Measurements from ENCODE around the gene ANKMY1.
A peak's percentile ranks its signal among the peaks of the same experiment; 100 is the strongest.

The ANKMY1 gene

DNA sequence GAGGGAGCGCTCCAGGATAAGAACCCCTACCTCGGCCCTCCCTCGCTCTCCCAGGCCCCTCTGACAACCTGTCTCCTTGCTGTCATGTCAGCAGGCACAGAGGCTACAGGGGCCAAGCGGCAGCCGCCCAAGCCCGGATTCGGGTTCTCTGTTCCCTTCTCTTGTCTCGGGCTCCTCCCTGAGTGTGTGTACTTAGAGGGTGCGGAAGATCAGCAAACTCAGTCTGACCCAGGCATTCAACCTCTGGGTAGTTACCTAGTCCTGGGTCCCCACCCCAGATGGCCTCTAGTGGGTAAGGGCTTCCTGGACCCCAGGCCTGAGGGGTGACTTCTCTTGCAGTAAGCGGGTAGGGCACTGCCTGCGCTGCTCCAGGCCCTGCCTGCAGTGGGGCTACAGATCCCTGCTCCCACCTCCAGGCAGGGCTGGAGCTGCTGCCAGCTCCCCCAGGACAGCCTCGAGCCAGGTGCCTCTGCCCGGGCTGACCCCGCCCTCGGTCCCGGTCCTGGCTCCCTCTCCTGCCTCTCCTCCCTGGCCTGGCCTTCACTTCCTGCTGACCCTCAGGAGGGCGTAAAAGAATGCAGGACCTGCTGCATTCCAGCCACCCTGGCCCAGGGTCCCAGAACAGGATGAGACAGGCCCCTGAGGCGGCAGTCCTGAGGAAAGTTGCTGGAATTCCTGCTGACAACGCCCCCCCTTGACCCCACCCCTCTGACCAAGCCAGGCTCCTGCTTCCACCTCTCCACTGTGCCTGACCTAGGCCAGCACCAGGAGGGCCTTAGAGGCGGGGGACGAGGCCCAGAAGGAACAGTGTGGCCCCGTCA is 100.4 kb downstream of the ANKMY1 start:
- no peak for DNase-seq

DNA sequence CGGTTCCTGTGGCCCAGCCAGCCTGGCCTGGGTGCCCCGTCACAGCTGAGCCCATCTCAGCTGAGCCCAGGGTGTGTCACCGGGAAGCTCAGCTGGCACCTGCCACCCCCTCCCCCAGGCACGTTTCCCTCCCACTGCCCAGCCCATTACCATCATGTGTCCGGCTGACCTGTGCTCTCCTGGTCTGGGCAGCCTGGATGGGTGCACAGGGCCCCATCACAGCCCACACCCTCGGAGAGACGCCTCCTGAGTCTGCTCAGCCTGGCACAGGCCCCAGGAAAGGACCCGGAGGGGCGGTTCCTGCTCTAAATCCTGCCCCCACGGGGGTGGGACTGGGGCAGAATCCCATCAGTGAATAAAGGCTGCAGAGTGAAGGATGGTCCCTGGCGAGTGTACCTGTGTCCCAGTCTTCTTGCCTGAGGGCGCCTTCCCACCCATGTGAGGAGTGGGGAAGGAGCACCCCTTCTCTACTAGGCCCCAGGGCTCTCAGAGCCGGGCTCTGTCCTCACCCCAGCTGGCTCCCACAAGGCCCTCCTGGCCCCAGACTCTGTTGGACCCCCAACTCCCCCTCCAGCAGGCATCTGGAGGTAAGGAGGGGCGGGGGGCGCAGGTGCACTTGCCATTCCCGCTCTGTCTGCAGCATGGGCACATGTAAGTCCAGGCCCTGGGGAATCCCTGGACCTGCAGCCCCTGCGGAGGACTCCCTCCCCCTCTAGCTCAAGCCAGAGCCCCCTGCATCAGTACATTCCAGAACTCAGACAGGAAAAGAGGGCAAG is 101.2 kb downstream of the ANKMY1 start:
- no peak for DNase-seq

DNA sequence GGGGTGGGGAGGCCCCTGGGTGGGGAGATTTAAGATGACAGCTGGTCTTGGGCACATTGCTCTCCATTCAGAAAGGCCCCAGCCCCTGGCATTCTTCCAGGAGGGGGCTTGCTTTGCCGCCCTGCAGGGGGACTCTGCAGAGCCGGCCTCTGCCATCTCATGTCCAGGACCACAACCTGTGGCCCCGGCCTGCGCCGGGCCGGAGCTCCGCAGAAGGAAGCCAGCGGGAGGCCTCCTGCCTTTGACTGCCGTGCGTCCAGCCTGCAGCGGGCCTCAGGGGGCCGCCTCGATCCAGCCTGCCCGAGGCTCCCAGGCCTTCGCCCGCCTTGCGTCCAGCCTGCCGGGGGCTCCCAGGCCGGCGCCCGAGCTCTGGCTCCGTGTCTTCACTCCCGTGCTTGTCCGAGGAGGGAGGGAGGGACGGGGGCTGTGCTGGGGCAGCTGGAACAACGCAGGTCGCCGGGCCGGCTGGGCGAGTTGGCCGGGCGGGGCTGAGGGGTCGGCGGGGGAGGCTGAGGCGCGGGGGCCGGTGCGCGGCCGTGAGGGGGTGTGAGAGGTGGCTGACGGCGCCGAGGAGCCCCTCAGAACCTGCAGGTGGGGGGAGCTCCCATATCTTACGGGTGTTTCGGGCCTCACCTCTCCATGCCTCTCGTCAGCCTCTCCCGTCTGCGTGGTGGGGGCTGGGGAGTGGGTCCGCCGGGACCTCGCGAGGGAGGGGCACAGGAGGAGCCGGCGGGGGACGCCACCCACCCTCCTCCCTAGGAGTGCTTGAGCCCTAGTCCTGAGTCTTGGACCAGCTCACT is 101.9 kb downstream of the ANKMY1 start:
- DNase-seq = no peak

DNA sequence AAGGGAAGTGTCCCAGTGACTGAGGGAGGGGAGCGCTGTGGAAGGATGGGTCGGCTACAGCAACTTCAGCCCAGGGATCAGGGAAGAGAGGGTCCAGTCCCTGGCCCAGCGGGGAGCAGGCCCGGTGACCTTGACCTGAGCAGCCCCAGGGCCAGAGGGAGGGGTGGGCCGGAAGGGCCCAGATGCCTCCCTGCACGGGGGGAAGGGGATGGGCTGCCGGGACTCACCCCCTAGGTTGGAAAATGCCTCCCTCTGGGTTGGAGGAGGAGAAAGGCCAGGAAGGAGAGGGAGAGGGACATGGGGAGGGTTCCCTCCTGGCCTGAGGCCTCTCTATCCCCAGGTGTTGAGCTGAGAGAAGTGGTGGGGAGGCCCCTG is 102.5 kb downstream of the ANKMY1 start:
- no peak for DNase-seq

DNA sequence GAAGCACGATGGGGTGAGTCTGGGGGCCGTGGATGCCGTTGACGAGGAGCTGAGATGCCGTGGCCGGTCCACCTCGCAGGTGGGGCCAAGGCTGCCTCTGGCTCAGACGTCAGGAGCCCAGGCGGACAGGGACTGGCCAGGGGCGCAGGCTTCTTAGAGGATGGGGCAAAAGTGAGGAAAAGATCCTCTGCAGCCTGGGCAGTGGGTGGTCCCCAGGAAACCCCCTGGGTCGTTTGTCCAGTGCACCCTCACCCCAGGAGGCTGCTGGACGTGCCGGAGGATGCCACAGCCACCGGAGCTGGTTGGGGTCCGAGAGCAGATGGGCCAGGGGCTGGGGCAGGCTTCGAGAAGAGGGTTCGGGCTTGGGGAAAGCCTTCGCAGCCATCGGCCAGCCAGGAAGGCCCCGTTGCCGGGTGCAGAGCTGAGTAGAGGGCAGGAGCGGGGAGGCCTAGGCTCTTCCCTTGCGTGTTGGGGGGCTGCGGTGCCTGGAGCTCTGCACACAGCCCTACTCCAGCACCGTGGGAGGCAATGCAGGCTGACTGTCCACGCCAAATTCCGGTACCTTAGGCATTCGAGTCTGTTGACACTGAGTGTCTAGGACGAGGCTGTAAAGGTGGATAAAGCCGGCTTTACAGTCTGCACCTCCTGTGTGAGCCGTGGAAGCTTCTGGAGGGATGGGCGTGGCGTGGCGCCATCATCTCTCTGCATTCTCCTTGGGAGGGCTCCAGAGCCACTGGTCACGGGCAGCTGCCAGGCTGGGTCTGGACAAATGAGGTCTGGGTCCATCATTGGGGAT is 103.5 kb downstream of the ANKMY1 start:
- no peak for DNase-seq

DNA sequence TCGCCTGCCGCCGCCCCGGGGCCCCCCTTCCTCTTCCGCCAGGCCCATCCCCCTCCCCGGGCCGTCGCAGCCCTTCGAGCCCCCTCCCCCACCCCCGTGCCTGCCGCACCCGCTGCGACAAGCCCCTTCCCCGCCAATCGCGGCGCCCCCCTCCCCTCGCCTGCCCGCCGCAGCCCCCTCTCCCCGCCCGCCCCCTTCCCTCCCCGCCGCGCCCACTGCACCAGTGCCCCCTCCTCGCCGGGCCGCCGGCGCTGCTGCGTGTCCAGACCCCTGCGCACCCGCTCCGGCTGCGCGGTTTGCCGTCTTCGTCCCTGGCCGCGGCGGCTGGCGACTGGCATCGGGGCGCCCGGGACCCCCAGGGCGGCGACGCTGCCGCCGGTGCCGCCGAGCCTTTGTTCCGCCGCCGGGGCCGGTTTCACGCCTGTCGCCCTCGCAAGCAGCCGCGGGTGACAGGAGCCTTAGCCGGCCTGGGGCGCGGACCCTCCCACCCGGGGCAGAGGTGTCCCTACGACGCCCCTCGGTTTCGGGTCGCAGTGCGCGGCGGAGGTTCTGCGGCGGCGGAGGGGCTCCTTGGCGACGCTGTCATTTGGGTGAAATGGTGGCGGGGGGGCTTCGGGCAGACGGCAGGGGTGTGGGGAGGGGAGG is 104.2 kb downstream of the ANKMY1 start:
- DNase-seq = no peak

DNA sequence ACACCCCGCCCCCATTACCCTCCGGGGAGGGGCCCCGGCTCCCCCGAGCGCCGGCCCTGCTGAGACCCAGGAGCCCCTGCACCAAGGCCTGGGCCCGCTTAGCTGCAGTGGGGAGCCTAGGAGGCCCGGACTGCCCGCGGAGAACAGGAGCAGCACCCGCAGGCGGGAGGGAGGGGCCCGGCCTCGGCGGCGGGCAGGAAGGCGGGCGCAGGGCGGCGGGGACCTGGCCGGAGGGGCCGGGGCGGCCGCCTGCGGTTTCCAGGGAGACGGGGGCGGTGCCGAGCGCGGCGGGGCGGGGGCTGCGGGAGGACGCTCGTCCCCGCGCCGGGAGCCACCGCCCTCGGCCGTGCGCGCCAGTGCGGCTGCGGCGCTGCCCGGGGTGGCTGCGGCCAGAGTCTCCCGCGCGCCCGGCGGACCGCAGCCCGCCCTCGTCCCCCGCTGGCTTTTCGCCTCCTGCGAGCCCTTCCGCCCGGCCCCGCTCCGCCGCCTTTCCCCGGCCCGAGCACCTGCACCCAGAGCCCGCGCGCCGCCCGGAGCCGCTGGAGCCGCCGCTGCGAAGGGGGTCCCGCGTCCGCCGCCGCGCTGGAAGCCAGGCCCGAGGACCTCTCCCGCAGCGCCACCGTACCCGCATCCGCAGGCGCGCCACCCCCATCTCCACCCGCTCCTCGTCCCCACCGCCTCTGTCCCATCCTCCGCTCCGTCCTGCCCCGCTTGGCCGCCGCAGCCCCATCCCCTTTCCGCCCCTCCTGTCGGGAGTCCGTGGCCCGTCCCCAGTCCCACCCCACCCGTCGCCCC is 105.1 kb downstream of the ANKMY1 start:
- peak; percentile 65 for DNase-seq

DNA sequence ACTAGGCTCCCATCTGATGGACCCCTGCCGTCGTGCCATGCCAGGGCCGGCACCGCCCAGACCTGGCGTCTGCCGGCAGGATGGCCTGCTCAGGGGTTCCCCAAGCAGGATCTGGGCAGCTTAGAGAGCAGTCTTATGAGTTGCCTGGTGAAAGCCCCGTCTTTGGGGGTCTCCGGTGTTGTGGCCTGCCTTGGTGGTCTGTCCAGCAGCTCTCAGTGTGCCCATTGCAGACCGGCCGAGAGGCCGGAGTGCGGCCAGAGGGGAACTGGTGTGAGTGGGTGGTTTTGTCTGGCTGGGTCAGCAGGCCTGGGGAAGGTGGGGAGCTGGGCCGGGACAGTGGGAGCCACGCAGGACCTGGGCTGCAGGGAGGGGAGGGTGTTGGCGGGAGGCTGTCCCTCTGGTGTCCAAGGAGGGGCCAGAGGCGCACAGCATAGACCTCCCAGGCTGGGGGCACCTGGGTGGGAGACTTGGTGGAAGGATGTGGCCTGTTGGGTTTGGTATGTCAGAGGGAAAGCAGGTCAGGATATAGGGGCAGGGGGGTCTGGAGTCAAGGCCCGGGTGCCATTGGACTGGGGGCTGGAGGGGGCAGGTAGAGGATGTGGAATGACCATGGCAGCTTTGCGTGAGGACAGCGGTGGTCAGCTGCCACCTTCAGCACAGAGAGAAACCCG is 105.9 kb downstream of the ANKMY1 start:
- no peak for DNase-seq

DNA sequence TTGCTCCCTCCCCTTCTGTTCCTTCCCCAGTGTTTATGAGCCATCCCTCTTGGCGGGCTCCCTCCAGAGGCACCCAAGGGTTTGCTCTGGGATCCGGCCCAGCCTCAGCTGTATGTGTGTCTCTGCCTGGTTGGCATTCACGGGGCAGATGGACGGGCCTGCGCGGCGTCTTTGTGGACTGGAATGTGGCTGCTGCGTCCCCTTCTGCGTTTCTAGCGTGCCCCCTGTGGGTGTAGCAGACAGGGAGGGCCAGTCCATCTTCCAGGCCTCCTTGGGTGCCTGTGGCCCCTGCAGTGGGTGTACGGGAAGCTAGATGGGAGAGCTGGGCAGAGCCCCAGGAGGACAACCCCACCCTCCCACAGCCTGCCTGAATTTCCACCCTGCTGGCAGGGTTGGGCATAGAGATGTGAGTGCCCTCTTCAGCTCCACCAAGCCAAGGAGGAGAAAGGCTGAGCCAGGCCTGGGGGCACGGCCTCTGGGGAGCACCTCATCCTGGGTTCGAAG is 106.6 kb downstream of the ANKMY1 start:
- DNase-seq = no peak

DNA sequence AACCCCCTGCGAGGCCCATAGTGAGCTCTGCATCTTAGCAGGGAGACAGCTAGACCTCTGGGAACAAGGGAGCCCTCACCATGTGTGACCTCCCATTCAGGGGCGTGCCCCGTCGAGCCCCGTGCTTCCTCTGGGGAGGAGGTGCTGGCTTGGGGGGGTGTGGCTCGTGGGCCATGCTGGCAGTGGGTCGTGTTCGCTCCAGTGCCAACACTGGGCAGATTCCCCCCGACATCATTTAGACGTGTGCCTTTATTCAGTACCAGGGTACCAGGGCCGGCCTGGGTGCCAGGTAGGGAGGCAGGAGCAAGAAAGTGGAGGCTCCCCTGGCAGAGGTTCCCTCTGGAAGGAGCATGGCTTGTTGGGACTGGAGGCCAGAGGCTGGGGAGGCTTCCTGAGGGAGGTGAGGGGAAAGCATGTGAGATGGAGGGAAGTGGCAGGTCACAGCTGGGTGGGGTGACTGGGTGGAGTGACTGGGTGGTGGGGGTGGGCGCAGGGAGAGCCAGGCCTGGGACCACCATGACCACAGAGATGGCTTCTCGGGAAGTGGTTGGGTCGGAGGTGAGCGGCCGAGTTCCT is 107.2 kb downstream of the ANKMY1 start:
- DNase-seq = no peak

DNA sequence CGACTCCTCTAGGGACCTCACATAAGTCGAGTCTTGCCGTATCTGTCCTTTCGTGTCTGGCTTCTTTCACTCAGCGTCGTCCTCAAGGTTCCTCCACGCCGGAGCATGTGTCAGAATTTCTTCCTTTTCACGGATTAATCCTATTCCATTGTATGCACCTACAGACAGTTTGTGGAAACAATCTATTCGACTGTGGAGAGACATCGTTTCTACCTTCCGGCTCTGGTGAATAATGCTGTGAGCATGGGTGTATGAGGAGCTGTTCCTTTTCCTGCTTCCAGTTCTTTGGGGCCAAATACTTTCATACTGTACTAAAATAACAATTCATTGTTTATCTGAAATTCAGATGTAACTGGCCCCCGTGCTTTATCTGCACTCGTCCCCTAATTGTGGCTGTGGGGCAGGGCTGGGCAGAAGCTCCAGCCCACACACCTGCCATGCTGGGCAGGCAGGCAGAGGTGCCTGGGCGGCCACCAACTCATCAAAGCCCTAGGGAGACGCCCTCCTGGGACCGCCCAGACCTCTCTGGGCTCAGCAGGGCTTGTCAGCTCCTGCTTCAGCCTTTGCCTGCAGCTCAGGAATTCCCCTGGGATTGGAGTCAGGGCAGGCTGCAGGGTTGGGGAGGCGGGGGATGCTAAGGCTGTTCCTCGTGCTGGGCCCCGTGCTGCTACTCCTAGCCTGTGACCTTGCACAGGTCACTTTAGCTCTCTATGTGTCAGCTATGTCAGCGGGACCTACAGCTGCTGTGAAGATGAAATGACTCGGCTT is 107.8 kb downstream of the ANKMY1 start:
- DNase-seq = no peak

DNA sequence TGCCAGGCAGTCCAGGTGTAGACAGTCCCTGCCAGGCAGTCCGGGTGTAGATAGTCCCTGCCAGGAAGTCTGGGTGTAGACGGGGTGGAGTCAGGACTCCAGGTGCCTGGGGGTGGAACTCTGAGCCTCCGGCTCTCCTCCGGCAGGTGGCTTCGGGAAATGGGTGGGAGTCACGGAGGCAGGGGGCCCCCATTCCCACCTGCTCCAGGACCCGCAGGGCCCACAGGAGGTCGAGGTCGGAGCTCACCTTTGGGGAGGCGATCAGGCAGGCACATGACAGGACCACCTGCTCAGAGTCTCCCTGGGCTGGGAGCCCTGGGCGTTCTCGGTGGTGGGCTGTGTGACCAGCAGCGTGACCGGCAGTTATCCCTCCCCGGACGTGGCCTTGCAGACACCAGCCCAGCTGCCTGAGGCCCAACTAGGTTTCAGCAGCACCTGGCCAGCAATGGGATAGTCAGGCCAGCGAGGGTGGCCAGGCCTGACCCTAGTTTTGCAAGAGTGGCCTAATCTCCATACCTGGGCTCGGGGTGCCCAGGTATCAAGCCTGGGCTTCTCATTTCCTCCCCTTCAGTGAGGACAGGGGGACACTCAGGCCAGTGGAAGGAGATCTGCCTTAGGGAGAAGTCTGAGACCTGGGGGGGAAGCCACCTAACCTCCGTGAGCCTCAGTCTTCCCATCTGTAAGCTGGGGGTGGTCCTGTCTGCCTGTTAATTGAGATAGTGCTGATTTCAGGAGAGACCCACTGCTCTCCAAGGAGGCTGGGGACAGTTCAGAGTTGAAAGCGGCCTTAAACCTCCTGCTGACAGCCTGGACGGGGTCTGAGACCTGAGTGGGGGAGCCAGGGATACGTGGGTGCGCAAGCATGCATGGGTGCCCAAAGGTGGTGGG is 109.2 kb downstream of the ANKMY1 start:
- DNase-seq = no peak

DNA sequence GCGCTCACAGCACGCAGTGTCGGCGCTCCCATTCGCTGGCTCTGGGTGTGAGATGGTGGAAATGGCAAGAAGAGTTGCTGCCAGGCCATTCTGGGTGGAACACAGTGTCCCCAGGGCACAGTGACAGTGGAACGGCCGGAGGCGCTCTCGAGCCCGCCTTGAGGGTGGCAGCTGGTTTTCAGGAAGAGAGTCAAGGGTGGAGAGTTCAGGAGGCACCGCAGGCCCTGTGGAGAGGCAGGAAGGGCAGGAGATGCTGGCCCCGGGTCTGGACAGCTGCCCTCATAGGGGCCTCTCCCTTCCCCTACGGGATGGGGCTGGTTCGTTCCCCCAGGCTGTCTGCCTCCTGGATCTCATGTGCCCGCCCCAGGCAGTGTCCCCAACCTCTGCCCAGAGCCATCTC is 109.9 kb downstream of the ANKMY1 start:
- no peak for DNase-seq

DNA sequence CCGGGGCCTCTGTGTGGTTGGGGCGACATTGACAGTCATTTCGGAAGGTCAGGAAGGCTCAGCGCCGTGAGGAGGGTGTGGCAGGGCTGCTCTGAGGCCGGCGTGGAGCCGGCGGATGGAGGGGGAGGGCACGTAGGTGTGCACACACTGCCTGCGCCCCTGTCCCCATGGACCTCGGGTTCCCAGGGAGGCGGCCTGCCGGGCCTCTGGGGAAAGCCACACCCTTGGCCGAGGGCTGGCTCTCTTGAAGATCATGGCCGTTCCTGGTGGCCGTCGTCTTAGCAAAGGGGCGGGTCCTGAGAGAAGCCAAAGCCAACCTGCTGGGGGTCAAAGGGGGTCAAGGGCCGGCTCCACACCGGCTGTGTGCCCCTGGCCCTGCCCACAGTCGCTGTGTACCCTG is 110.5 kb downstream of the ANKMY1 start:
- no peak for DNase-seq

DNA sequence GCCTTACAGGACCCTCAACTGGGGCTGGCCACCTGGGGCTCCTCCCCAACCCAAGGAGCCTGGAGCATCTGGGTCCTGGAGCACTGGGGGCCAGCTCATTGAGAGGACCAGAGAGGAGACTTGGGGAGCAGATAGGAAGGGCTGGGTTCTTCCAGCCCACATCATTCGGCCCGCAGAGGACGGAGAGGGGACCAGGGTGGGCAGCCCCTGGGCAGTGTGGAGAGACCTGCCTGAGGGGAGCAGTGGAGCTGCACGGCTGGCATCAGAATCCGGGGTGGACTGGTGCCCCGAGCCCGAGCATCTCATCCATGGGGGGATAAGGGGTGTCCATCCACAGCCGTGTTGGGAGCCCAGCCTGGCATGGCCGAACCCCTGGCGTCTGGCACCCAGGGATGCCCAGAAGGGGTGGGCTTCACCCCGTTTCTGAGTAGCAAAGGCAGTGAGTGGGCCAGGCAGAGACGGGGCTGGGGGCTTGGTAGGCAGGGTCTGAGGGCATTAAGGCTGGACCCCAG is 111.1 kb downstream of the ANKMY1 start:
- DNase-seq = no peak

DNA sequence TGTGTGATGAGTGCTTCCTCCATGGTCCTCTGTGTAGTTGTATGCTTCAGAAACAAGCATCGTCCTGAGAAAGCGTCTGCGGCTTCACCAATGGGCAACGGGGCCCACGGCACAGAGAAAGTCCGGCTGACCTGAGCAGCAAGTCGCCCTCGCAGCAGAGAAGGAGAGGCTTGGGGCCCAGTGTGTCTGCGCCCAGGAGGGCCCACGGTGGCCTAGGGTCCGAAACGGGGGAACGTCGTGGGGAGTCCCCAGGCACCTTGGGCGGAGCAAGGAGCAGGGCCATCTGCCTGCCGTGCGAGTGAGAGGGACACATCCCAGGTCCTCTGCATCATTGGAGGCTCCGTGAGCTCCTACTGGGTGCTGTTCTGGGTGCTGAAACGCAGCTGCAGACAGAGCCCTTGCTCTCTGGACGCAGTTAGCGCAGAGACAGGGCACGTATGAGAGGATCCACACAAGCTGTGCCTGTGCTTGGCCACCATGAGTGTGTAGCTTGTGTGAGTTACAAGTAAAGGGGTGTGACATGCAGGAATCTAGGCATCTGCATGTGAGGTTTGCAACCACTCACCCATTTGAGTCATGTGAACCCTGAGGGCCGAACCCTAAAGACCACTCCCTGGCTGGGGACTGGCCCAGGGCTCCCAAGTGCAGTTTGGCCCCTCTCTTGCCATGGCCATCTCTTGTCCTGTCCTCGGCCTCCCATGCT is 111.7 kb downstream of the ANKMY1 start:
- no peak for DNase-seq

DNA sequence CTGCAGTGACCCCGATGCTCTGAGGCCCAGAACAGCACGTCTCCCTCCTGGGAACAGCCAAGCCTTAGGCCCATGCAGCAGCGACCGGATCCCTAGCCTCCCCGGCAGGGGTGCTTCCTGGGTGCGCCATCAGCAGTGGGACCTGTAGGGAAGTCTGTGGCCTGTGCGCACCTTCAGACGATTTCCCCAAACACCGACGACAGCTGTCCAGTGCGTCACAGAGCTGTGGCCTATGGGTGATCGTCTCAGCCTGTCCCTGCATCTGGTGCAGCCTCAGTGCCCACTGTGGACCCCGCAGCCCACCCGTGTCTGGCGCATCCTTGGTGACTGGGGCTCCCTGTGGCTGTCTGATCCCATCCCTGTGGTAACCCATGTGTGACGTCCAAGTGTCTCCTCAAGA is 113.3 kb downstream of the ANKMY1 start:
- no peak for DNase-seq

All from NCI-H774 (cell line).